ENCODE results near the gene SIPA1L3. TPM values are rescaled to one million over a fixed set of nuclear protein-coding genes. Genes with fewer than 3 reads are reported as not detected.

The SIPA1L3 gene
- polyA plus RNA-seq, 1 of the 3 experiments (the other 2 are of a cell fraction): 11.6 TPM

GRCh38 chr19:38130399-38130798 is 223.4 kb downstream of the SIPA1L3 start:
- ChIA-PET POLR2A (no interaction called here), CTCF (interaction anchor here (2.1 to 6.1 kb wide), 2 partner anchors 12 to 228 kb away, joined by 7 to 51 read pairs; no protein-coding TSS in a partner anchor)
- Histone ChIP-seq H3K4me3 (ENCODE audit: low read depth in 2 of 2, low read length in 1 of 2) (no peak overlapping the region), H3F3A (replicated peaks; ENCODE audit: insufficient read depth) (no peaks in the 10 kb centered on the region), H3K36me3 (replicated peaks in 1 of 2; ENCODE audit: control insufficient read depth in 1 of 2, insufficient read depth in 2 of 2, low read length in 1 of 2) (no peaks in the 10 kb centered on the region), H3K4me1 (ENCODE audit: control insufficient read depth in 1 of 2, insufficient read depth in 2 of 2, low read depth in 1 of 2, low read length in 1 of 2) (no peaks in the 10 kb centered on the region; a peak in 1 of 4 replicates), H3K79me2 (ENCODE audit: insufficient read depth) (no peaks in the 10 kb centered on the region), H3K9me2 (no peaks in the 10 kb centered on the region), H3K27me3 (ENCODE audit: insufficient read depth) (no peaks in the 10 kb centered on the region), H4K20me1 (ENCODE audit: insufficient read depth) (no peaks in the 10 kb centered on the region), H3K9me3 (no peaks in the 10 kb centered on the region), H3K9ac (no peak overlapping the region), H3K4me2 (no peak overlapping the region), H2AFZ (ENCODE audit: low read depth) (no peak overlapping the region), H3K27ac (ENCODE audit: low read depth in 2 of 2, low read length in 1 of 2) (no peak overlapping the region)
- WGBS (ENCODE audit: low lambda C conversion rate): 97% methylated on average over 4 of the region's 25 CpGs
- no peak for TF ChIP-seq YY1 (IDR thresholded peaks at IDR 0.05; ENCODE audit: low read depth)
- no peak for TF ChIP-seq JUND (IDR thresholded peaks at IDR 0.05)
- no peak for TF ChIP-seq REST (IDR thresholded peaks at IDR 0.05; ENCODE audit: low read depth, low read length)
- TF ChIP-seq ELF1 (IDR thresholded peaks at IDR 0.05): no peak
- TF ChIP-seq SMC3 (IDR thresholded peaks at IDR 0.05; ENCODE audit: low read depth, low read length): no peak
- TF ChIP-seq GABPA (IDR thresholded peaks at IDR 0.05; ENCODE audit: low read depth): no peak
- DNase-seq: no peak

GRCh38 chr19:38132781-38133180 is 225.8 kb downstream of the SIPA1L3 start:
- 98% methylated on average over 5 of the region's 6 CpGs for WGBS (ENCODE audit: low lambda C conversion rate)
- ChIA-PET POLR2A (no interaction called here), CTCF (interaction anchor here (1.2 to 6.1 kb wide), 2 partner anchors 10 to 234 kb away, joined by 3 to 51 read pairs; no protein-coding TSS in a partner anchor)

More at GRCh38 chr19:38132781-38133180, 225.8 kb downstream of the SIPA1L3 start:
- no peak overlapping the region for H3K4me3 ChIP-seq (ENCODE audit: low read depth in 2 of 2, low read length in 1 of 2)
- no peaks in the 10 kb centered on the region; a peak in 1 of 4 replicates for H3K4me1 ChIP-seq (ENCODE audit: control insufficient read depth in 1 of 2, insufficient read depth in 2 of 2, low read depth in 1 of 2, low read length in 1 of 2)
- H2AFZ ChIP-seq (ENCODE audit: low read depth): no peak overlapping the region
- DNase-seq: no peak
- H4K20me1 ChIP-seq (ENCODE audit: insufficient read depth): no peaks in the 10 kb centered on the region
- no peaks in the 10 kb centered on the region for H3F3A ChIP-seq (replicated peaks; ENCODE audit: insufficient read depth)
- H3K36me3 ChIP-seq (replicated peaks in 1 of 2; ENCODE audit: control insufficient read depth in 1 of 2, insufficient read depth in 2 of 2, low read length in 1 of 2): no peaks in the 10 kb centered on the region
- H3K79me2 ChIP-seq (ENCODE audit: insufficient read depth): no peaks in the 10 kb centered on the region; the same call in 1 of the 2 replicates
- no peak for TF ChIP-seq FOXM1 (IDR thresholded peaks at IDR 0.05; ENCODE audit: low read depth)
- no peak for TF ChIP-seq ELF1 (IDR thresholded peaks at IDR 0.05)
- no peak for TF ChIP-seq MXI1 (IDR thresholded peaks at IDR 0.05; ENCODE audit: low read depth, low read length)
- TF ChIP-seq SIN3A (IDR thresholded peaks at IDR 0.05; ENCODE audit: borderline replicate concordance, low read depth, low read length): no peak
- TF ChIP-seq NFIC (IDR thresholded peaks at IDR 0.05; ENCODE audit: borderline replicate concordance): no peak
- no peak for TF ChIP-seq TAF1 (IDR thresholded peaks at IDR 0.05; ENCODE audit: borderline replicate concordance, low read depth, low read length)
- no peak for TF ChIP-seq MEF2A (IDR thresholded peaks at IDR 0.05; ENCODE audit: borderline replicate concordance, low read depth)
- TF ChIP-seq JUND (IDR thresholded peaks at IDR 0.05): no peak
- H3K27ac ChIP-seq (ENCODE audit: low read depth in 2 of 2, low read length in 1 of 2): no peak overlapping the region
- no peak overlapping the region for H3K4me2 ChIP-seq
- no peak overlapping the region for H3K9ac ChIP-seq
- no peaks in the 10 kb centered on the region for H3K9me2 ChIP-seq
- H3K9me3 ChIP-seq: no peaks in the 10 kb centered on the region
- H3K27me3 ChIP-seq (ENCODE audit: insufficient read depth): no peaks in the 10 kb centered on the region

All from SK-N-SH (cell line).